Natural killer cell (primary cell): Measurements from ENCODE around the gene FPR2. TPM values are rescaled to one million over a fixed set of nuclear protein-coding genes. Genes with fewer than 3 reads are reported as not detected.
A peak's percentile ranks its signal among the peaks of the same experiment; 100 is the strongest.

Experiments used
- ATAC-seq, 3 donors: fragments of 150-1000 bp in 2 of 3; fragments of 200-7000 bp in 1 of 3; cut with Tn5 transposase; 1 replicate in 1 of 3; 2 replicates in 2 of 3; pipeline ENCODE4 v1.10.0; 2021; ENCODE audit warnings: mild to moderate bottlenecking in 2 of 3, moderate library complexity in 2 of 3
- DNase-seq, 2 donors: peaks; one replicate each; pipeline versions ENCODE4 v3.0.0 to v3.0.0-alpha.2; 2013 to 2021; ENCODE audit warnings: mixed read lengths in 1 of 2
- H3K27ac ChIP-seq: one replicate; pipeline ENCODE4 v1.5.1; 2013; ENCODE audit warnings: mild to moderate bottlenecking, low read length
- H3K27me3 ChIP-seq: one replicate; pipeline ENCODE4 v1.6.1; 2013; ENCODE audit warnings: low read length; ENCODE audit not compliant: control insufficient read depth, insufficient read depth
- H3K36me3 ChIP-seq: one replicate; pipeline ENCODE4 v1.6.1; 2013; ENCODE audit warnings: low read length; ENCODE audit not compliant: control insufficient read depth, insufficient read depth
- H3K4me1 ChIP-seq: one replicate; pipeline ENCODE4 v1.6.1; 2013; ENCODE audit warnings: low read length; ENCODE audit not compliant: control insufficient read depth, insufficient read depth
- H3K4me3 ChIP-seq: one replicate; pipeline ENCODE4 v1.5.1; 2013; ENCODE audit warnings: low read length
- H3K9me3 ChIP-seq: one replicate; pipeline ENCODE4 v1.6.1; 2013; ENCODE audit warnings: low read length; ENCODE audit not compliant: control insufficient read depth, insufficient read depth
- H3K27ac Mint-ChIP-seq, 2 donors: one replicate each; pipeline ENCODE4 v1.8.0; 2022; ENCODE audit warnings: mild to moderate bottlenecking in 2 of 2, mixed read lengths in 2 of 2, moderate library complexity in 1 of 2
- H3K27me3 Mint-ChIP-seq, 2 donors: one replicate each; pipeline ENCODE4 v1.8.0; 2022; ENCODE audit warnings: low read depth in 2 of 2, mixed read lengths in 2 of 2
- H3K36me3 Mint-ChIP-seq: one replicate; pipeline ENCODE4 v1.8.0; 2022; ENCODE audit warnings: mixed read lengths
- H3K4me1 Mint-ChIP-seq, 2 donors: one replicate each; pipeline ENCODE4 v1.8.0; 2022; ENCODE audit warnings: mixed read lengths in 2 of 2
- H3K4me3 Mint-ChIP-seq: one replicate; pipeline ENCODE4 v1.8.0; 2022; ENCODE audit warnings: mild to moderate bottlenecking, moderate library complexity, mixed read lengths
- H3K9me3 Mint-ChIP-seq, 2 donors: one replicate each; pipeline ENCODE4 v1.8.0; 2022; ENCODE audit warnings: mixed read lengths in 2 of 2
- WGBS: methylation state at CpG from one replicate; pipeline ENCODE4 v1.1.7; 2013; ENCODE audit warnings: missing lambda C conversion rate; ENCODE audit not compliant: insufficient coverage; 5-methylcytosine and 5-hydroxymethylcytosine counted together
- intact Hi-C: fragments of 100-400 bp; cut with micrococcal nuclease; formaldehyde crosslinking; loops from one replicate; pipeline ENCODE4 v1.14.2; 2022
- total RNA-seq, 4 donors: library from RNA; stranded (reverse); fragments of 120-200 nt in 1 of 4; gene quantifications; one replicate each; pipeline versions ENCODE4 v1.2.3 to v1.2.4, GENCODE V29; 2013 to 2022
- TF ChIP-seq, protein P1 (sequence below): fragments of 200-600 bp; IDR thresholded peaks from one replicate; pipeline ENCODE4 v1.8.0; 2022; ENCODE audit warnings: antibody characterized with exemption

Gene FPR2
- total RNA-seq, 3 donors from 2014 or later (not counting 1 experiment from before 2014, with no cell fraction given) = 0.28 to 2.1 (median 0.59) TPM

DNA sequence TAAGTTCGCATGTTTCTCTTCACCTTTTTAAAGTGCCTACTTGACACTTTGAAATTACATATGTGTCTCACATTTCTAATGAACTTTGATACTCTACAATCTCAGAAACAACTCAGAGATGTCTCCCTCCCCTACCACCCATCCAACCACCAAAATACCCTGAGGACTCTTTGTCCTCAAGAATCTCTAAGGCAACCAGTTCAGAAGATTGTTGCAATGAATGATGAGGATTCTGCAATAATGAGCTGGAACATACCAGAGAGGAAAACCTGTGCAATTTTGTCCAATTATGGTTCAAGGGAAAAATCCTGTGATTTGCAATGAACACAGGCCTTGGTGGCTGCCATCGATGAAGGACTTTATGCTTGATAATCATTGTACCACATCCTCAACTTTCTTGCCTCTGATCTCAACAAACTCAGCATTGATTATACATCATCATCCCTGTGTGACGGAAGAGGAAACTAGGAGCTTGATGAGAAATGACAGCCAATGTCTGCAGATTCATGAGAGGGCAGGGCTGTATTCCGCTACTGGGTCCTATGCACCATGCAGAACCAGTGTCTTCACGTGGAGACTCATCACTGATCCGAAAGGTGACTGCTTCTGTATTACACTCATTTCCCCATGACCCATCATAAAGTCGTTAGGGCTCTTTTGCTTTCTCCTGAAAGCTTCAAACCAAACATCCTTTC lies 10.4 kb upstream of the FPR2 start:
- H3K36me3 Mint-ChIP-seq = no peaks in the 10 kb centered on the region
- Histone ChIP-seq H3K4me3 (no peak overlapping the region), H3K4me1 (peaks cover 6% of the 10 kb centered on the region), H3K36me3 (no peaks in the 10 kb centered on the region), H3K27ac (no peak overlapping the region), H3K9me3 (peaks cover 4% of the 10 kb centered on the region), H3K27me3 (no peaks in the 10 kb centered on the region)
- intact Hi-C loops = no loop called here
- ATAC-seq (no peak), DNase-seq (no peak)
- H3K9me3 Mint-ChIP-seq = peaks cover 2 to 3% of the 10 kb centered on the region in 2 donors
- H3K27me3 Mint-ChIP-seq = peaks cover 0 to 4% of the 10 kb centered on the region in 2 donors
- 91% methylated on average over 6 of the region's 7 CpGs for WGBS
- no peak overlapping the region for H3K4me3 Mint-ChIP-seq
- no peaks in the 10 kb centered on the region for H3K4me1 Mint-ChIP-seq
- TF ChIP-seq, protein P1, sequence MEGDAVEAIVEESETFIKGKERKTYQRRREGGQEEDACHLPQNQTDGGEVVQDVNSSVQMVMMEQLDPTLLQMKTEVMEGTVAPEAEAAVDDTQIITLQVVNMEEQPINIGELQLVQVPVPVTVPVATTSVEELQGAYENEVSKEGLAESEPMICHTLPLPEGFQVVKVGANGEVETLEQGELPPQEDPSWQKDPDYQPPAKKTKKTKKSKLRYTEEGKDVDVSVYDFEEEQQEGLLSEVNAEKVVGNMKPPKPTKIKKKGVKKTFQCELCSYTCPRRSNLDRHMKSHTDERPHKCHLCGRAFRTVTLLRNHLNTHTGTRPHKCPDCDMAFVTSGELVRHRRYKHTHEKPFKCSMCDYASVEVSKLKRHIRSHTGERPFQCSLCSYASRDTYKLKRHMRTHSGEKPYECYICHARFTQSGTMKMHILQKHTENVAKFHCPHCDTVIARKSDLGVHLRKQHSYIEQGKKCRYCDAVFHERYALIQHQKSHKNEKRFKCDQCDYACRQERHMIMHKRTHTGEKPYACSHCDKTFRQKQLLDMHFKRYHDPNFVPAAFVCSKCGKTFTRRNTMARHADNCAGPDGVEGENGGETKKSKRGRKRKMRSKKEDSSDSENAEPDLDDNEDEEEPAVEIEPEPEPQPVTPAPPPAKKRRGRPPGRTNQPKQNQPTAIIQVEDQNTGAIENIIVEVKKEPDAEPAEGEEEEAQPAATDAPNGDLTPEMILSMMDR = no peak
- no peak overlapping the region for H3K27ac Mint-ChIP-seq

DNA sequence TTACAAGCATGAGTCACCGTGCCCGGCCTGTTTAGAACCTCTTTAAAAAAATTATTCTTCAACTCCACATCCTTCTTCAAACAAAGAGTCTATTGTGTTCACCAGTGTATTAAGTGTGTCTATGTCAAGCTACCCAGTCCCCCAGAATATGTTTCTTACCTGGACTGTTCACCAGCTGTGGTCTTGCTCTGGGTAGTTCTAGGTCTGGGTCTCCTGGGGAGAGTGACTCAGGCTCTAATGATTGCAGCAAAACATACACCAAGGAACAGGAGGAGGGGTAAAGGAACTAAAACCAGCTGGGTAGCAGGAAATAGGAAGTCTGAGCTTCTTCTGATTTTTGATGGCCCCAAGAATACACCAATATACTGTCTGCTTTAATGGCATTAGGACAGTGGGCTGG lies 9.3 kb upstream of the FPR2 start, which contains the start of gene FPR1:
Gene FPR1 (minus strand): TSS at position 224 of the 400 bp plus-strand sequence. CDS start 4,884 bp downstream, outside the sequence.
- no peaks in the 10 kb centered on the region for H3K36me3 Mint-ChIP-seq
- H3K4me1 ChIP-seq = peaks cover 6% of the 10 kb centered on the region
- H3K4me1 Mint-ChIP-seq = no peaks in the 10 kb centered on the region
- DNase-seq (no peak), ATAC-seq (peak in 1 of 3 donors; percentile 52)
- H3K4me3 ChIP-seq = no peak within 1 kb of the TSS
- no peaks in the 10 kb centered on the region for H3K27me3 ChIP-seq
- peak within 1 kb of the TSS; percentile 40 for H3K4me3 Mint-ChIP-seq
- peak within 1 kb of the TSS; percentile 22 for H3K27ac ChIP-seq
- peaks cover 4% of the 10 kb centered on the region for H3K9me3 ChIP-seq
- H3K27ac Mint-ChIP-seq = peak within 1 kb of the TSS in 1 of 2 donors; percentile 41
- H3K27me3 Mint-ChIP-seq = peaks cover 0 to 4% of the 10 kb centered on the region in 2 donors
- TF ChIP-seq, protein P1 = no peak
- H3K36me3 ChIP-seq = no peaks in the 10 kb centered on the region
- intact Hi-C loops = no loop called here
- H3K9me3 Mint-ChIP-seq = peaks cover 2 to 3% of the 10 kb centered on the region in 2 donors
- WGBS = 100% methylated on average over 2 of the region's 2 CpGs

DNA sequence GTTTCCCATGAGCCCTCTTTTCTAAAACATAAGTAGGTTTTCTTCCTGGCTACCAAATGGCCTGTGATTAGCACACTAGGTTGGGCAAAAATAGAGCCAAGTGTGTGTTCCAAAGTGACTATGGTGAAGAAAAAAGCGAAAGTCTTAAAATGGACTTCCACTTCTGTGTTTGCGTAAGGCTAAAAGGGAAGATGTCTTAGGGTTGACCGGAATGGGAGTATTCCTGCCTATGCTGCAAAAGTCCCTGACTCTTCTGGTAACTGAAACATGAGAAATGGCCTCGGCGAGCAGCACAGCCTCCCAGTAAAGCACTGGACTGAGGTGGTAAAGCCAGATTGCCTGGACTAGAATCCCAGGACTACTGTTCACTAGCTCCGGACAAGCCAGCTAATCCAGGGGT lies 6.9 kb upstream of the FPR2 start:
- peaks cover 0 to 4% of the 10 kb centered on the region in 2 donors for H3K27me3 Mint-ChIP-seq
- no peak overlapping the region for H3K27ac Mint-ChIP-seq
- H3K36me3 Mint-ChIP-seq = no peaks in the 10 kb centered on the region
- Histone ChIP-seq H3K27me3 (no peaks in the 10 kb centered on the region), H3K36me3 (no peaks in the 10 kb centered on the region), H3K27ac (peak overlapping the region; percentile 15), H3K4me1 (peaks cover 6% of the 10 kb centered on the region), H3K4me3 (no peak overlapping the region), H3K9me3 (peaks cover 4% of the 10 kb centered on the region)
- H3K4me3 Mint-ChIP-seq = no peak overlapping the region
- intact Hi-C loops = no loop called here
- 89% methylated on average over 6 of the region's 6 CpGs for WGBS
- DNase-seq (no peak), ATAC-seq (no peak)
- H3K4me1 Mint-ChIP-seq = no peaks in the 10 kb centered on the region
- TF ChIP-seq, protein P1 = no peak
- peaks cover 2 to 3% of the 10 kb centered on the region in 2 donors for H3K9me3 Mint-ChIP-seq
